ENCODE measurements around the gene CAPZB.

GRCh38 chr1:19332832-19333231 is 152.5 kb downstream of the CAPZB start:
- TF ChIP-seq CTCF (IDR thresholded peaks at IDR 0.05) (no peak), POLR2AphosphoS5 (IDR thresholded peaks at IDR 0.05) (no peak), POLR2A (IDR thresholded peaks at IDR 0.05) (no peak), EP300 (IDR thresholded peaks at IDR 0.05; ENCODE audit: low read depth) (no peak)

Measured in transverse colon (tissue), 4 donors.